Cardiac fibroblast (primary cell): ENCODE measurements around the gene P3H2.
A peak's percentile ranks its signal among the peaks of the same experiment; 100 is the strongest.

Source experiments
- DNase-seq, 2 donors: peaks; one replicate each; pipeline versions ENCODE4 v3.0.0 to v3.0.0-alpha.2; 2010; ENCODE audit warnings: low read depth in 2 of 2
- H3K4me3 ChIP-seq, 2 donors: replicated peaks in 1 of 2; 1 replicate in 1 of 2; 2 replicates in 1 of 2; pipeline ENCODE4 v1.5.1; 2011; ENCODE audit warnings: low read depth in 2 of 2, low read length in 2 of 2, mild to moderate bottlenecking in 2 of 2, moderate library complexity in 1 of 2
- TF ChIP-seq, protein P1 (sequence below): IDR thresholded peaks from one replicate; pipeline ENCODE4 v1.5.1; 2011; ENCODE audit warnings: low read depth, mild to moderate bottlenecking, low read length, inconsistent platforms

The P3H2 gene

DNA sequence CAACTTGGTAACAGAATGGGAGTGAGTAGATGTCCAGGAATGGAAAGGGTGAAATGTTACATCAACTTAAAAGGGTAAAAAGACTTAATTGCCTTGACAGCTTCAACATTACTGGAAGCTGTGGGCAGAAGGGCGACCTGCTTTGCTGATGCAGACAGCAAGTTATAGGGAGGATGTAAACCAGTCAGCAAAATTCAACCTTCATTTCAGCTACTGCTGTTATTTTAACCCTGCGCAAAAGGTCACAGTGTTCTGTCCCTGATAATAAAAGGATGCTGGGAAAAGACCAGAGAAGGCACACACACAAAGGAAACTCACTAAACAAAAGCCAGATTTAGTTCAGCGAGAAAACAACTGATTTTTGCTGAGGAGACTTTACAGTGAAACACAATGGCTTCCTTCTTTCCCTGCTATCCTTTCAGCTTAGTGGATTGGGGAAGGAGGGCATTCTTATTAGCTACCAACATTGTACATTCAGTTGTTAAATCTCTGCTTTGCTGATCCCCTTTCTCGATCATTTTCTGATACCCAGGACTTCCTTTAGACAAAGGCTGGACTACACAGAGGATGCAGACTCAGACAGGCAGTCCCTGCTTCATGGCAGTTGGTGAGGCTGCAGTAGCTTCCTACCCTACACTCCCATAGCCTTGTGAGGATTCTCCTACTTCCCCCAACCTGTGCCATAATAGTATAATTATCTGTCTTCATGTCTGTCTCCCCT lies 62.0 kb downstream of the P3H2 start:
- H3K4me3 ChIP-seq: no peak overlapping the region
- peak; percentile 46 to 80 for DNase-seq
- TF ChIP-seq, protein P1, sequence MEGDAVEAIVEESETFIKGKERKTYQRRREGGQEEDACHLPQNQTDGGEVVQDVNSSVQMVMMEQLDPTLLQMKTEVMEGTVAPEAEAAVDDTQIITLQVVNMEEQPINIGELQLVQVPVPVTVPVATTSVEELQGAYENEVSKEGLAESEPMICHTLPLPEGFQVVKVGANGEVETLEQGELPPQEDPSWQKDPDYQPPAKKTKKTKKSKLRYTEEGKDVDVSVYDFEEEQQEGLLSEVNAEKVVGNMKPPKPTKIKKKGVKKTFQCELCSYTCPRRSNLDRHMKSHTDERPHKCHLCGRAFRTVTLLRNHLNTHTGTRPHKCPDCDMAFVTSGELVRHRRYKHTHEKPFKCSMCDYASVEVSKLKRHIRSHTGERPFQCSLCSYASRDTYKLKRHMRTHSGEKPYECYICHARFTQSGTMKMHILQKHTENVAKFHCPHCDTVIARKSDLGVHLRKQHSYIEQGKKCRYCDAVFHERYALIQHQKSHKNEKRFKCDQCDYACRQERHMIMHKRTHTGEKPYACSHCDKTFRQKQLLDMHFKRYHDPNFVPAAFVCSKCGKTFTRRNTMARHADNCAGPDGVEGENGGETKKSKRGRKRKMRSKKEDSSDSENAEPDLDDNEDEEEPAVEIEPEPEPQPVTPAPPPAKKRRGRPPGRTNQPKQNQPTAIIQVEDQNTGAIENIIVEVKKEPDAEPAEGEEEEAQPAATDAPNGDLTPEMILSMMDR: no peak

GRCh38 chr3:190056742-190057141 lies 64.0 kb downstream of the P3H2 start:
- DNase-seq: no peak
- TF ChIP-seq, protein P1: no peak
- no peak overlapping the region for H3K4me3 ChIP-seq

DNA sequence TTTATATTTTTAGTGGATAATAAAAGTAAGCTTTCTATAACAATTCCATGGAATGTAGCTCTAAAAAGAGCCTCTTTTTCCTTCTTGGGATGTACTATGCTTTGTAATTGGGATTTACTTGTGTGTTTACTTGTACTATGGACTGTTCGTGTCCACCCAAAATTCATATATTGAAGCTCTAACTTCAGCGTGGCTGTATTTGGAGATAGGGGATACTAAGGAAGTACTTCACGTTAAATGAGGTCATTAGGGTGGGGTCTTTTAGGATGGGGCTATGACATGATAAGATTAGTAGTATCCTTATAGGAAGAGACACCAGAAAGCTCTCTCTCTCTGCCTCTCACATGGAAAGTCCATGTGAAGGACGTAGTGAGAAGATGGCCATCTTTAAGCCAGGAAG lies 64.9 kb downstream of the P3H2 start:
- DNase-seq: no peak
- TF ChIP-seq, protein P1: no peak
- no peak overlapping the region for H3K4me3 ChIP-seq

DNA sequence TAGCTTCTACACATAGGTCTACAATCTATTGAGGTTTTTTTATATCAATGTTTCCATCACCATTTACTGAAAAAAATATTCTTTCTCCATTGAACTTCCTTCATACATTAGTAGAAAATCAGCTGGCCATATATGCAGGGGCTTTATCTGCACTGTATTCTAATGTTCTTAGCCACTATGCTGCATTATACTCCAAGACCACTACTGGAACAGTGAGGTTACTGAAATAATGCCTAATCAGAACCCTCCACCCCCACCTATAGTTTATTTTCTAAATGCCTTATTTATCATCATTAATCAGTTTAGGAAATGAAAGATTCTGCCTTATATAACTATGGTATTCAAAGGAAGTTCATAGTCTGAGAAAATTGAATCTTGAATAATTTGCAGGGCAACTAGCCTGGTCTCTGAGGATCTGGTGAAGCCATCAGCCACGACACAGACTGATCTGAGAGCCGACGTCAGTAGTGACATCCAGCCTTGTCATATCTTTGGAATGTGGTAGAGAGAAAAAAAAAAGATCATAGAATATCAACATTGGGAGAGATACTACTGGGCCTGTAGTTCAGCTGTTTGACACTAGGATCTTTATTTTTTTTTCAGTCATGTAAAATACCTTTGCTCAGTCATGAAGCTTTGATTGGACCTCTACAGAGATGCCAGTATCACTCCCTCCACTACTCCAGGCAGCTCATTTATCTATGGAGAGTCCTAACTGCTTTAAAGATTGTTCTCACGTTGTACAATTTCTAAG lies 66.6 kb downstream of the P3H2 start:
- TF ChIP-seq, protein P1: peak; percentile 33
- DNase-seq: peak; percentile 59 to 86
- H3K4me3 ChIP-seq: no peak overlapping the region

DNA sequence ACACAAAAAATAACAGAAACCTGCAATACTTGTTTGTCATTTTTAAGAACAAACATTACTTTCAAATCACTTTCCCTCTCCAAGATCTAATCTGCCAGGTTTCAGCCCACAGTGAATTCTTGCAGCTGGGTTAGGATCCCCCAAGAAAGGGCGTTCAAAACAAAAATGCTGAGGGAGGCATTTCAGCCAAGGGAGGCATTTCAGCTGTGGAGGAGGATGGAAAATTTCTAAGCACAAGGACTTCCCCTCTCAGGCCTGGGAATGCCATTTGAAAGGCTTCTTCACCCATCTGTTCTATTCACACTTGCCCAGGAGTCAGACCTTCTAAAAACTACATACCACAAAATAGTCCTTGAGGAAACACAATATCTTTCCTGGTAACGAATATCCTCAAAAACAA lies 69.1 kb downstream of the P3H2 start:
- no peak overlapping the region for H3K4me3 ChIP-seq
- TF ChIP-seq, protein P1: no peak
- DNase-seq: no peak

- peak; percentile 75 to 80 for DNase-seq
- TF ChIP-seq, protein P1: no peak
- peak overlapping the region; percentile 9 to 32 for H3K4me3 ChIP-seq
Observed at GRCh38 chr3:190048932-190049441, 71.7 kb downstream of the P3H2 start.
